ENCODE data around the gene SPATA6L. TPM values are rescaled to one million over a fixed set of nuclear protein-coding genes. Genes with fewer than 3 reads are reported as not detected.
"Not testable (repeated sequence)": the region's sequence is repeated elsewhere in the genome, so short reads cannot be mapped to it uniquely, and the experiment has no call there.

The SPATA6L gene
- total RNA-seq, 2 experiments from 2014 or later = 0.43 to 0.83 TPM

- Mint-ChIP-seq H3K36me3 (ENCODE audit: low read depth) (no peaks in the 10 kb centered on the region), H3K4me3 (no peak overlapping the region), H3K9me3 (no peaks in the 10 kb centered on the region), H3K27ac (no peak overlapping the region), H3K4me1 (peaks cover 23% of the 10 kb centered on the region), H3K27me3 (peaks cover 4% of the 10 kb centered on the region)
- ChIA-PET CTCF (interaction anchor here (1.0 kb wide), 1 partner anchor 10 kb away, joined by 3 read pairs; the partner anchor contains the start of gene SPATA6L), POLR2A (interaction anchor here (1.1 to 1.2 kb wide), 2 partner anchors 9 to 23 kb away, joined by 3 read pairs; partner anchors contain the start of genes CDC37L1 and SPATA6L)
- no peak for DNase-seq
Observed at GRCh38 chr9:4656621-4657020, 9.7 kb downstream of the SPATA6L start.

- ChIA-PET CTCF (interaction anchor here (1.0 kb wide), 1 partner anchor 10 kb away, joined by 3 read pairs; the partner anchor contains the start of gene SPATA6L), POLR2A (interaction anchor here (1.1 to 1.2 kb wide), 2 partner anchors 10 to 23 kb away, joined by 3 read pairs; partner anchors contain the start of genes CDC37L1 and SPATA6L)
- H3K4me1 Mint-ChIP-seq = peaks cover 20% of the 10 kb centered on the region
- H3K9me3 Mint-ChIP-seq; DNase-seq; H3K36me3 Mint-ChIP-seq (ENCODE audit: low read depth); H3K27ac Mint-ChIP-seq; H3K4me3 Mint-ChIP-seq; H3K27me3 Mint-ChIP-seq: not testable (repeated sequence)
Observed at GRCh38 chr9:4656196-4656595, 10.1 kb downstream of the SPATA6L start.

DNA sequence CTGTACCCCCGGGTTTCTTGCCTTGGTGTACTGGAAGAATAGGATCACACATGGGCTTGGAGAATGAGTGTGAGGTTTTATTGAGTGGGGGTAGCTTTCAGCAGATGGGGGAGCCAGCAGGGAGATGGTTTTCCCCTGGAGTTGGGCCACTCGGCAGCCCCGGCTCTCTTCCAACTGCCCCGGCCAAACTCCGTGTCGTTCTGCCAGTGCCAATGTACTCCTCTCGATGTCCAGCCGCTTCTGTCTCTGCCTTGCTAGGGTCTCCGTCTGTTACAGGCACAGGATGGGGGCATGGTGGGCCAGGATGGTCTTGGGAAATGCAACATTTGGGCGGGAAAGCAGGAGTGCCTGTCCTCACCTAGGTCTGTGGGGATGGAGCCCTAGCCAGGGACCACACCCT lies 11.7 kb downstream of the SPATA6L start:
- POLR2A ChIA-PET = no interaction called here
- H3K9me3 Mint-ChIP-seq = no peaks in the 10 kb centered on the region
- no peaks in the 10 kb centered on the region for H3K36me3 Mint-ChIP-seq (ENCODE audit: low read depth)
- no peak overlapping the region for H3K4me3 Mint-ChIP-seq
- H3K27ac Mint-ChIP-seq = no peak overlapping the region
- no peak for DNase-seq
- H3K27me3 Mint-ChIP-seq = peaks cover 10% of the 10 kb centered on the region
- H3K4me1 Mint-ChIP-seq = peaks cover 19% of the 10 kb centered on the region
- CTCF ChIA-PET = no interaction called here

DNA sequence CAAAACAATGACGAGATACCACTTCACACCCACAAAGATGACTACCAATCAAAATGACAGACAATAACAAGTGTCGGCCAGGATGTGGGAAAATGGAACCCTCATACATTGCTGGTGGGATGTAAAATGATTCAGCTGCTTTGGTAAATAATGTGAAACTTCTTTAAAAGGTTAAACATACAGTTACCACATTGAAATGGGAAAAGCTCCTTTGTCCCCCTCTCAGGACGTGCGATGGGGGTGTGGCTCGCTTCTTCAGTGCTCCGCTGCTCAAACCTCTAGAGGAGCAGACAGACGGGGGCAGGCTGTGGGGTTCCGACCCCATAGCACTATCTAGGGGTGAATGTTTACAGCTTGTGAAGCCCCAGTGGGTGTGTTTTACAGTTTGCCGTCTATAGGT lies 12.2 kb downstream of the SPATA6L start:
- Mint-ChIP-seq H3K27ac (no peak overlapping the region), H3K27me3 (peaks cover 9% of the 10 kb centered on the region), H3K4me1 (peaks cover 19% of the 10 kb centered on the region), H3K4me3 (no peak overlapping the region), H3K36me3 (ENCODE audit: low read depth) (no peaks in the 10 kb centered on the region), H3K9me3 (no peaks in the 10 kb centered on the region)
- ChIA-PET CTCF (no interaction called here), POLR2A (no interaction called here)
- no peak for DNase-seq

DNA sequence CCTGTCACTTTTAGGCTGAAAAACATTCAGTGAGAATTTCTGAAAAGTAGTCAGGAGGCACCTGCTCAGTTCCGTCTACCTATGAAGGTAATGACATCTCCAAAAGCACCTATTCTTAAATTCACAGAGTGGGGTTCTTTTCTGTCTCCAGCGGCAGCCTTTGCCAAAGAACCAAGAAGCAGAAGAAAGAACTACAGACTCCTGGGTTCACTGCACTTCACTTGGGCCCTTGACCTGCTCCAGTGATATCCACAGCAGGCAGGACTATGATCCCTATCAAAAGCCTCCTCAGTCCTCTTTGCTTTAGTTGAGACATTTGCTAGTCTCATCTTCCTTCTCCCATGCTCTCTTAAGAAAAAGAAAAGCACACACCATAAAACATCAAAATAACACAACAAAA lies 23.9 kb downstream of the SPATA6L start:
- Mint-ChIP-seq H3K36me3 (ENCODE audit: low read depth) (no peaks in the 10 kb centered on the region), H3K27me3 (no peaks in the 10 kb centered on the region), H3K4me3 (no peak overlapping the region), H3K27ac (no peak overlapping the region), H3K4me1 (no peaks in the 10 kb centered on the region), H3K9me3 (no peaks in the 10 kb centered on the region)
- DNase-seq = no peak
- POLR2A ChIA-PET = no interaction called here
- CTCF ChIA-PET = no interaction called here

GRCh38 chr9:4640027-4640426 lies 26.3 kb downstream of the SPATA6L start:
- DNase-seq = peak; percentile 53
- H3K9me3 Mint-ChIP-seq = no peaks in the 10 kb centered on the region
- H3K4me1 Mint-ChIP-seq = no peaks in the 10 kb centered on the region
- H3K36me3 Mint-ChIP-seq (ENCODE audit: low read depth) = no peaks in the 10 kb centered on the region
- no peak overlapping the region for H3K27ac Mint-ChIP-seq
- CTCF ChIA-PET = interaction anchor here (0.6 to 4.3 kb wide), 13 partner anchors 17 to 326 kb away, joined by 3 to 24 read pairs (median 3); no protein-coding TSS in a partner anchor
- peaks cover 5% of the 10 kb centered on the region for H3K27me3 Mint-ChIP-seq
- POLR2A ChIA-PET = interaction anchor here (0.6 kb wide), 1 partner anchor 35 kb away, joined by 3 read pairs; no protein-coding TSS in a partner anchor
- no peak overlapping the region for H3K4me3 Mint-ChIP-seq

GRCh38 chr9:4639420-4639819 lies 26.9 kb downstream of the SPATA6L start:
- Mint-ChIP-seq H3K27ac (no peak overlapping the region), H3K4me1 (no peaks in the 10 kb centered on the region), H3K27me3 (peaks cover 5% of the 10 kb centered on the region), H3K4me3 (no peak overlapping the region), H3K9me3 (no peaks in the 10 kb centered on the region), H3K36me3 (ENCODE audit: low read depth) (no peaks in the 10 kb centered on the region)
- no peak for DNase-seq
- POLR2A ChIA-PET = no interaction called here
- CTCF ChIA-PET = interaction anchor here (0.7 to 4.3 kb wide), 9 partner anchors 16 to 325 kb away, joined by 3 to 24 read pairs (median 4); no protein-coding TSS in a partner anchor

GRCh38 chr9:4638968-4639367 lies 27.3 kb downstream of the SPATA6L start:
- H3K27ac Mint-ChIP-seq = no peak overlapping the region
- H3K27me3 Mint-ChIP-seq = peaks cover 5% of the 10 kb centered on the region
- H3K4me3 Mint-ChIP-seq = no peak overlapping the region
- CTCF ChIA-PET = interaction anchor here (1.2 to 4.3 kb wide), 3 partner anchors 16 to 255 kb away, joined by 3 to 24 read pairs (median 8); no protein-coding TSS in a partner anchor
- POLR2A ChIA-PET = no interaction called here
- no peaks in the 10 kb centered on the region for H3K4me1 Mint-ChIP-seq
- no peaks in the 10 kb centered on the region for H3K36me3 Mint-ChIP-seq (ENCODE audit: low read depth)
- no peak for DNase-seq
- H3K9me3 Mint-ChIP-seq = no peaks in the 10 kb centered on the region

DNA sequence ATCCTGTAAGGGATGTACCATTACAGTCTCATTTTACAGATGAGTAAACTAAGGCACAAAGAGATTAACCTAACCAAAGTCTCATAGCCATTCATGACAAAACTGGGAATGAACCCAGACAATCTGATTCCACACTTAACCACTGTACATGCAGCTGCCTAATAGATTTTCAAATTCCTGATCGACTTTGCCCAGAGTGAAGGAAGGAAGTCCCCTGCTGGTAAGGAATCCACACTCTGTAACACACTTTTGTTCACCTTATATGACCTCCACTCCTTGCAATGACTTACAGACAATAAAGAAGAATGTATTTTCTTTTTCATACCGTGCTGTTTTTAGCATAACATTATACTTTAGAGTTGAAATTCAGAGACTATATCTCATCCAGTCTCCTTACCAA lies 35.4 kb downstream of the SPATA6L start:
- Mint-ChIP-seq H3K9me3 (no peaks in the 10 kb centered on the region), H3K27ac (no peak overlapping the region), H3K36me3 (ENCODE audit: low read depth) (no peaks in the 10 kb centered on the region), H3K4me1 (no peaks in the 10 kb centered on the region), H3K4me3 (no peak overlapping the region), H3K27me3 (no peaks in the 10 kb centered on the region)
- ChIA-PET CTCF (no interaction called here), POLR2A (no interaction called here)
- DNase-seq = no peak

DNA sequence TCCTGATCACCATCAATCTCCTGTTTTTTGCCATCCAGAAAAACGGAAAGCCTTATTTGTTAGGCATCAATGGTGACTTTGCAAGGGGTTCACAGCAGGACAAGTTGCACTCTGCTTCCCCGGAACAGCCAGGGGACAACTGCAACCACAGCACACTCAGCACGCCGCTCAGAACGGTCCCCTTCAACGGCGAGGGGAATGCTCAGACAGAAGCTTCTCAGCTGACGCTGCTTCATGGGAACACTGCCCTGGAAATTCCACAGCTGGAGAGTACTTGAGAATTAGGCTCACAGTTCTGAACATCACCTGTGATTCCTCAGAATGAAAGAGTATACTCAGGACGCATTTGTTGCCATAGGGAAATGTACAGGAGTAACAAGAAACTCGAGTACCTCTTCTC lies 44.3 kb downstream of the SPATA6L start:
- peaks cover 24% of the 10 kb centered on the region for H3K4me1 Mint-ChIP-seq
- ChIA-PET POLR2A (no interaction called here), CTCF (interaction anchor here (0.6 kb wide), 1 partner anchor 17 kb away, joined by 3 read pairs; no protein-coding TSS in a partner anchor)
- H3K4me3 Mint-ChIP-seq = no peak overlapping the region
- H3K36me3 Mint-ChIP-seq (ENCODE audit: low read depth) = peaks cover 9% of the 10 kb centered on the region
- DNase-seq = no peak
- no peak overlapping the region for H3K27ac Mint-ChIP-seq
- H3K9me3 Mint-ChIP-seq = no peaks in the 10 kb centered on the region
- H3K27me3 Mint-ChIP-seq = peaks cover 1% of the 10 kb centered on the region

- Mint-ChIP-seq H3K4me1 (peaks cover 24% of the 10 kb centered on the region), H3K27ac (no peak overlapping the region), H3K4me3 (no peak overlapping the region), H3K9me3 (no peaks in the 10 kb centered on the region), H3K27me3 (peaks cover 1% of the 10 kb centered on the region), H3K36me3 (ENCODE audit: low read depth) (peaks cover 9% of the 10 kb centered on the region)
- no peak for DNase-seq
- ChIA-PET POLR2A (no interaction called here), CTCF (interaction anchor here (0.7 to 2.2 kb wide), 3 partner anchors 15 to 40 kb away, joined by 3 to 7 read pairs (median 3); no protein-coding TSS in a partner anchor)
Observed at GRCh38 chr9:4620881-4621555, 45.3 kb downstream of the SPATA6L start.

GRCh38 chr9:4620057-4620765 lies 46.1 kb downstream of the SPATA6L start:
- ChIA-PET CTCF (interaction anchor here (0.7 to 2.2 kb wide), 4 partner anchors 14 to 42 kb away, joined by 3 to 7 read pairs (median 3); partner anchors contain the start of gene PLPP6), POLR2A (interaction anchor here (1.1 kb wide), 1 partner anchor 120 kb away, joined by 4 read pairs; the partner anchor contains the start of gene AK3)
- Mint-ChIP-seq H3K4me3 (no peak overlapping the region), H3K27me3 (peaks cover 1% of the 10 kb centered on the region), H3K36me3 (ENCODE audit: low read depth) (peaks cover 9% of the 10 kb centered on the region), H3K4me1 (peaks cover 27% of the 10 kb centered on the region), H3K27ac (peak overlapping the region; percentile 36), H3K9me3 (no peaks in the 10 kb centered on the region)
- DNase-seq = peak; percentile 52

GRCh38 chr9:4618700-4619099 lies 47.6 kb downstream of the SPATA6L start:
- CTCF ChIA-PET = no interaction called here
- no peak for DNase-seq

More at GRCh38 chr9:4618700-4619099, 47.6 kb downstream of the SPATA6L start:
- peaks cover 9% of the 10 kb centered on the region for H3K36me3 Mint-ChIP-seq (ENCODE audit: low read depth)
- H3K9me3 Mint-ChIP-seq = no peaks in the 10 kb centered on the region
- H3K27me3 Mint-ChIP-seq = peaks cover 1% of the 10 kb centered on the region
- POLR2A ChIA-PET = no interaction called here
- H3K4me3 Mint-ChIP-seq = no peak overlapping the region
- no peak overlapping the region for H3K27ac Mint-ChIP-seq
- peaks cover 27% of the 10 kb centered on the region for H3K4me1 Mint-ChIP-seq
